Astrocyte of the spinal cord (primary cell): ENCODE data around the gene PHC2.
A peak's percentile ranks its signal among the peaks of the same experiment; 100 is the strongest.

Source experiments
- DNase-seq: peaks from one replicate; pipeline ENCODE4 v3.0.0; 2011; ENCODE audit warnings: low read depth, low spot score
- H3K4me3 ChIP-seq: 2 replicates; pipeline ENCODE4 v1.5.1; 2011; ENCODE audit warnings: low read depth, mild to moderate bottlenecking, low read length, moderate library complexity
- CTCF ChIP-seq: IDR thresholded peaks from 2 replicates; pipeline ENCODE4 v1.5.1; 2012; ENCODE audit warnings: low read depth, mild to moderate bottlenecking, low read length, inconsistent platforms
- in situ Hi-C: cut with HindIII; loops from 2 replicates; pipeline ENCODE4 v1.10.0; 2017; ENCODE audit warnings: low sequenced_read_pairs

The PHC2 gene

GRCh38 chr1:33336580-33336979 lies 94.3 kb downstream of the PHC2 start:
- in situ Hi-C loops, result no loop called here
- DNase-seq, result no peak
- no peak for TF ChIP-seq CTCF
- H3K4me3 ChIP-seq, result no peak overlapping the region

GRCh38 chr1:33335020-33335419 lies 95.9 kb downstream of the PHC2 start:
- H3K4me3 ChIP-seq, result no peak overlapping the region
- no peak for DNase-seq
- TF ChIP-seq CTCF, result no peak
- in situ Hi-C loops, result no loop called here

- no peak overlapping the region for H3K4me3 ChIP-seq
- TF ChIP-seq CTCF, result no peak
- in situ Hi-C loops, result no loop called here
- DNase-seq, result no peak
Measured at GRCh38 chr1:33334081-33334552, 96.8 kb downstream of the PHC2 start.

- no peak for DNase-seq
- H3K4me3 ChIP-seq, result no peak overlapping the region
- no peak for TF ChIP-seq CTCF
- in situ Hi-C loops, result no loop called here
Measured at GRCh38 chr1:33332881-33333280, 98.0 kb downstream of the PHC2 start.

GRCh38 chr1:33332357-33332789 lies 98.5 kb downstream of the PHC2 start:
- no peak overlapping the region for H3K4me3 ChIP-seq
- peak; percentile 69 for DNase-seq
- no peak for TF ChIP-seq CTCF
- in situ Hi-C loops, result no loop called here

- in situ Hi-C loops, result no loop called here
- TF ChIP-seq CTCF, result no peak
- no peak for DNase-seq
- no peak overlapping the region for H3K4me3 ChIP-seq
Measured at GRCh38 chr1:33331444-33332356, 99.2 kb downstream of the PHC2 start.
